Large intestine (tissue), 12 donors: ENCODE results near the gene CCNB1. TPM values are rescaled to one million over a fixed set of nuclear protein-coding genes. Genes with fewer than 3 reads are reported as not detected.
A peak's percentile ranks its signal among the peaks of the same experiment; 100 is the strongest.
"Not testable (repeated sequence)": the region's sequence is repeated elsewhere in the genome, so short reads cannot be mapped to it uniquely, and the experiment has no call there.

ENCODE experiments used
- DNase-seq, 2 donors: peaks; one replicate each; pipeline versions ENCODE4 v3.0.0 to v3.0.0-alpha.2; 2013
- H3K27ac ChIP-seq: one replicate; pipeline ENCODE4 v1.5.1; 2013; ENCODE audit warnings: low read length
- H3K27me3 ChIP-seq: 2 replicates; pipeline ENCODE4 v1.6.1; 2013; ENCODE audit warnings: low read length; ENCODE audit not compliant: control insufficient read depth, insufficient read depth
- H3K36me3 ChIP-seq: 2 replicates; pipeline ENCODE4 v1.6.1; 2013; ENCODE audit warnings: low read length; ENCODE audit not compliant: control insufficient read depth, insufficient read depth
- H3K4me1 ChIP-seq: one replicate; pipeline ENCODE4 v1.6.1; 2013; ENCODE audit warnings: low read length; ENCODE audit not compliant: control insufficient read depth, insufficient read depth
- H3K4me3 ChIP-seq: one replicate; pipeline ENCODE4 v1.5.1; 2013; ENCODE audit warnings: low read length
- H3K9me3 ChIP-seq: one replicate; pipeline ENCODE4 v1.6.1; 2013; ENCODE audit warnings: mild to moderate bottlenecking, low read depth, low read length, moderate library complexity; ENCODE audit not compliant: control insufficient read depth
- WGBS: methylation state at CpG from one replicate; pipeline ENCODE4 v1.1.5; 2013; ENCODE audit warnings: low lambda C conversion rate; ENCODE audit not compliant: insufficient coverage; 5-methylcytosine and 5-hydroxymethylcytosine counted together
- long read RNA-seq, 11 donors: transcript quantifications; one replicate each; lab custom pipeline, GENCODE V29; 2026
- polyA plus RNA-seq: library from polyadenylated mRNA; unstranded; fragments of 120-200 nt; gene quantifications from one replicate; pipeline ENCODE4 v1.2.1, GENCODE V29; 2013

CCNB1 gene
- 40.7 TPM for polyA plus RNA-seq
- long read RNA-seq, donor 1, transcript CCNB1-201 (9 exons, 2,169 nt), result major isoform, 12 of 12 reads
- long read RNA-seq, donor 1, partial matches to known transcripts, result 0 of 12 reads
- long read RNA-seq, donor 1, other reads (novel, unspliced or antisense), result 0 of 12 reads
- long read RNA-seq, donor 2, transcript CCNB1-201 (9 exons, 2,169 nt), result major isoform, 30 of 30 reads
- long read RNA-seq, donor 2, partial matches to known transcripts, result 0 of 30 reads
- long read RNA-seq, donor 2, other reads (novel, unspliced or antisense), result 0 of 30 reads
- long read RNA-seq, donor 3, transcript CCNB1-201 (9 exons, 2,169 nt), result major isoform, 26 of 30 reads
- long read RNA-seq, donor 3, partial matches to known transcripts, result 0 of 30 reads
- long read RNA-seq, donor 3, other reads (novel, unspliced or antisense), result 0 of 30 reads
- long read RNA-seq, donor 4, partial matches to known transcripts, result 0 of 1 reads
- long read RNA-seq, donor 4, other reads (novel, unspliced or antisense), result 0 of 1 reads
- long read RNA-seq, donor 5, transcript CCNB1-201 (9 exons, 2,169 nt), result major isoform, 18 of 19 reads
- long read RNA-seq, donor 5, partial matches to known transcripts, result 0 of 19 reads
- long read RNA-seq, donor 5, other reads (novel, unspliced or antisense), result 0 of 19 reads
- long read RNA-seq, donor 6, transcript CCNB1-201 (9 exons, 2,169 nt), result major isoform, 18 of 19 reads
- long read RNA-seq, donor 6, partial matches to known transcripts, result 0 of 19 reads
- long read RNA-seq, donor 6, other reads (novel, unspliced or antisense), result 0 of 19 reads
- long read RNA-seq, donor 7, transcript CCNB1-201 (9 exons, 2,169 nt), result major isoform, 14 of 14 reads
- long read RNA-seq, donor 7, partial matches to known transcripts, result 0 of 14 reads
- long read RNA-seq, donor 7, other reads (novel, unspliced or antisense), result 0 of 14 reads
- long read RNA-seq, donor 8, transcript CCNB1-201 (9 exons, 2,169 nt), result major isoform, 24 of 28 reads
- long read RNA-seq, donor 8, partial matches to known transcripts, result 0 of 28 reads
- long read RNA-seq, donor 8, other reads (novel, unspliced or antisense), result 0 of 28 reads
- long read RNA-seq, donor 9, transcript CCNB1-201 (9 exons, 2,169 nt), result major isoform, 15 of 15 reads
- long read RNA-seq, donor 9, partial matches to known transcripts, result 0 of 15 reads
- long read RNA-seq, donor 9, other reads (novel, unspliced or antisense), result 0 of 15 reads
- long read RNA-seq, donor 10, transcript CCNB1-201 (9 exons, 2,169 nt), result major isoform, 21 of 23 reads
- long read RNA-seq, donor 10, partial matches to known transcripts, result 0 of 23 reads
- long read RNA-seq, donor 10, other reads (novel, unspliced or antisense), result 0 of 23 reads
- long read RNA-seq, donor 11, transcript CCNB1-201 (9 exons, 2,169 nt), result major isoform, 22 of 23 reads
- long read RNA-seq, donor 11, partial matches to known transcripts, result 0 of 23 reads
- long read RNA-seq, donor 11, other reads (novel, unspliced or antisense), result 0 of 23 reads

DNA sequence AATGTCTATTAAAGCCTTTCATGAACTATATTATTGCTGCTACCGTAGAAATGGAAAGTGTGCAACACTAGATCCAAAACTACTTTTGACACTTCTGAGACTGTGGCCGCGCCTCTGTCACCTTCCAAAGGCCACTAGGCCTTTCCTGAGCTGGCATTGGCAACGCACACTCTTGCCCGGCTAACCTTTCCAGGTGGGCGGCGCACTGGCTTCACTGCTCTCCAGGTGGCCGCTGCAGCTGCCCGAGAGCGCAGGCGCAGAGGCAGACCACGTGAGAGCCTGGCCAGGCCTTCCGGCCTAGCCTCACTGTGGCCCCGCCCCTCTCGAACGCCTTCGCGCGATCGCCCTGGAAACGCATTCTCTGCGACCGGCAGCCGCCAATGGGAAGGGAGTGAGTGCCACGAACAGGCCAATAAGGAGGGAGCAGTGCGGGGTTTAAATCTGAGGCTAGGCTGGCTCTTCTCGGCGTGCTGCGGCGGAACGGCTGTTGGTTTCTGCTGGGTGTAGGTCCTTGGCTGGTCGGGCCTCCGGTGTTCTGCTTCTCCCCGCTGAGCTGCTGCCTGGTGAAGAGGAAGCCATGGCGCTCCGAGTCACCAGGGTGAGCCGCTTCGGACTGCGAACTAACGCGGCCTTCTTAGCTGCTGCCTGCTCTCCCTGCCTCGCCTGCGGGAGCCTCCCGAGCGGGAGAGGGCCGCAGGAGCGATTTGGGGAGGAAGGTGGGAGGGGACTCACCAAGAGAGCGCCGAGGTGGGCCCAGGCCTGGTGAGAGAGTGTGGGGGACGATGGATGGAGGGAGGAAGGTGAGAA lies at the start of gene CCNB1:
TSS of gene CCNB1 (plus strand) at position 465 of the 807 bp plus-strand sequence. CDS start at position 578, 113 bp downstream.
- no CpG with 5 or more reads among the region's 50 CpGs for WGBS
- peak; percentile 98 to 99 for DNase-seq
- H3K27me3 ChIP-seq, result no peaks in the 10 kb centered on the region
- peaks cover 7% of the 10 kb centered on the region for H3K4me1 ChIP-seq
- no peaks in the 10 kb centered on the region for H3K9me3 ChIP-seq
- peak within 1 kb of the TSS; percentile 40 for H3K27ac ChIP-seq
- H3K4me3 ChIP-seq, result peak within 1 kb of the TSS; percentile 66
- H3K36me3 ChIP-seq, result no peaks in the 10 kb centered on the region

DNA sequence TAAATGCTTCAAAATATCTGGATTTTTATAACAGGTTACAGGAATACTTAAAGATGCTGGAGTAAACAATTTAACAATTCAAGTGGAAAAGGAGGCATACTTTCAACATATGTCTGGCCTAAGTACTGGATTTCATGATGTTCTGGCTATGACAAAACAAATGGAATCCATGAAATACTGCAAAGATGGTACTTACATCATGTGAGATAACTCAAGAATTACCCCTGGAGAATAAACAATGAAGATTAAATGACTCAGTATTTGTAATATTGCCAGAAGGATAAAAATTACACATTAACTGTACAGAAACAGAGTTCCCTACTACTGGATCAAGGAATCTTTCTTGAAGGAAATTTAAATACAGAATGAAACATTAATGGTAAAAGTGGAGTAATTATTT lies 37.5 kb upstream of the CCNB1 start:
- no peaks in the 10 kb centered on the region for H3K4me1 ChIP-seq
- H3K27me3 ChIP-seq, result no peaks in the 10 kb centered on the region
- no peak overlapping the region for H3K4me3 ChIP-seq
- DNase-seq, result no peak
- H3K36me3 ChIP-seq, result peaks cover 31% of the 10 kb centered on the region
- H3K27ac ChIP-seq, result no peak overlapping the region
- no peaks in the 10 kb centered on the region for H3K9me3 ChIP-seq

DNA sequence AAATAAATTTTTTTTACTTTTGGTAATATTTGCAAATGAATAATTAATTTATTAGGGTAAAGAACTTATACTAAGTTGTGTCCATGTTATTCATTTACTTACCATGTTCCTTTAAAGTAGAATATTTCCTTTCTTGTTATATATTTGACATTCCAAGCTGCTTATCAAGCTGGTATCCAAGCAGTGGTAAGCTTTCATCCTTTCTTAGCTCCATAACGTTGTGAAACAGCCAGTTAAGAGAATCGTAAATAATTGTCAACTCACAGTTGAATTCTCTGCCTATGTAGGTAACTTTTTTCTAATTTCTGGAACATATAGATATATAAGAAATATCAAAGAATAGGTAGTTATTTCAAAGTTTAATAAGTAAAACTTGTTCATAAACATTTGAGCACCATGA lies 36.7 kb upstream of the CCNB1 start:
- no peak for DNase-seq
- no peak overlapping the region for H3K27ac ChIP-seq
- no peaks in the 10 kb centered on the region for H3K9me3 ChIP-seq
- H3K27me3 ChIP-seq, result no peaks in the 10 kb centered on the region
- H3K36me3 ChIP-seq, result peaks cover 23% of the 10 kb centered on the region
- H3K4me1 ChIP-seq, result no peaks in the 10 kb centered on the region
- H3K4me3 ChIP-seq, result no peak overlapping the region
- 60% methylated on average over 1 of the region's 2 CpGs for WGBS

DNA sequence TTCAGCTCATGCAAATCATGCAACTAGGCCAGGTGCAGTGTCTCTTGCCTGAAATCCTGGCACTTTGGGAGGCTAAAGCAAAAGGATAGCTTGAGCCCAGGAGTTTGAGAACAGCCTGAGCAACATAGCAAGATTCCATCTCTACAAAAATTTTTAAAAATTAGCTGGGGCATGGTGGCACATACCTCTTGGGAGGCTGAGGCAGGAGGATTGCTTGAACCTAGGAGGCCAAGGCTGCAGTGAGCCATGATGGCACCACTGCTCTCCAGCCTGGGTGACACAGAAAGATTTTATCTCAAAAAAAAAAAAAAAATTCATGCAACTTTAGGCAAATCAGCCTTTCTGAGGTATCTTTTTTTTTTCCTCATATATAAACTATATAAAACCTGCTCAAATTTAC lies 35.6 kb upstream of the CCNB1 start:
- no peak overlapping the region for H3K4me3 ChIP-seq
- H3K27me3 ChIP-seq, result no peaks in the 10 kb centered on the region
- H3K36me3 ChIP-seq, result peaks cover 21% of the 10 kb centered on the region
- no peak for DNase-seq
- H3K9me3 ChIP-seq, result no peaks in the 10 kb centered on the region
- H3K27ac ChIP-seq, result no peak overlapping the region
- no peaks in the 10 kb centered on the region for H3K4me1 ChIP-seq

DNA sequence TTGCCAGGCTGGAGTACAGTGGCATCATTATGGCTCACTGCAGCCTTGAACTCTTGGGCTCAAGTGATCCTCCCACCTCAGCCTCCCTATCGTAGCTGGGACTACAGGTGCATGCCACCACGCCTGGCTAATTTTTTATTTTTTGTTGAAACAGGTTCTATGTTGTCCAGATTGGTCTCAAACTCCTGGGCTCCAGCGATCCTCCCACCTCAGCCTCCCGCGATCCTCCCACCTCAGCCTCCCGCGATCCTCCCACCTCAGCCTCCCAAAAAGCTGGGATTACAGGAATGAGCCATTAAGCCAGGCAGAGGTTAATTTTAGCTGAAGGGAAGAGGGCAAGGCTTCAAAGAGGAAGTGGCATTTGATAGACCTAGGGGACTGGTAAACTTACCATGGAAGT lies 32.8 kb upstream of the CCNB1 start:
- H3K9me3 ChIP-seq, result no peaks in the 10 kb centered on the region
- no peaks in the 10 kb centered on the region for H3K4me1 ChIP-seq
- H3K36me3 ChIP-seq, result peaks cover 9% of the 10 kb centered on the region
- no peaks in the 10 kb centered on the region for H3K27me3 ChIP-seq
- H3K27ac ChIP-seq, result no peak overlapping the region
- H3K4me3 ChIP-seq, result no peak overlapping the region
- DNase-seq, result no peak
- no CpG with 5 or more reads among the region's 7 CpGs for WGBS

DNA sequence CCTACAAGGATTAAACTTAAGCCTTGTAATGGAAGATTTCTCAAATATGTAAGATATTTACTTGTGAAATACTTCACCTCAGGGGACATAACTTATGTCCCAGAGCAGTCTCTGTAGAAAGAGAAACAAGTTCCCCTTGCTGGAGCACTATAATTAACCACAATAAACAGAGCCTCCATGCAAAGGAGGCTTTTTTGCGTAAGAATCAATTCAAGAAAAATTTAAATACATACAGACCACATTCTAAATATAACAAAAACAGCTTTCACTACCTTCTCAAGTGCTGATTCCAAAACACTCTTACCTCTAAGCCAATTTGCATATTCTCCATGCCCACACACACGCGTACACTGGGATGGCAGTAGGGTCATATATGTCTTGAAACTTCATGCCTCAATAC lies 30.7 kb upstream of the CCNB1 start:
- H3K36me3 ChIP-seq, result peaks cover 3% of the 10 kb centered on the region
- peaks cover 5% of the 10 kb centered on the region for H3K9me3 ChIP-seq
- WGBS, result 100% methylated on average over 2 of the region's 3 CpGs
- no peak overlapping the region for H3K4me3 ChIP-seq
- DNase-seq, result no peak
- H3K4me1 ChIP-seq, result no peaks in the 10 kb centered on the region
- H3K27ac ChIP-seq, result no peak overlapping the region
- no peaks in the 10 kb centered on the region for H3K27me3 ChIP-seq

DNA sequence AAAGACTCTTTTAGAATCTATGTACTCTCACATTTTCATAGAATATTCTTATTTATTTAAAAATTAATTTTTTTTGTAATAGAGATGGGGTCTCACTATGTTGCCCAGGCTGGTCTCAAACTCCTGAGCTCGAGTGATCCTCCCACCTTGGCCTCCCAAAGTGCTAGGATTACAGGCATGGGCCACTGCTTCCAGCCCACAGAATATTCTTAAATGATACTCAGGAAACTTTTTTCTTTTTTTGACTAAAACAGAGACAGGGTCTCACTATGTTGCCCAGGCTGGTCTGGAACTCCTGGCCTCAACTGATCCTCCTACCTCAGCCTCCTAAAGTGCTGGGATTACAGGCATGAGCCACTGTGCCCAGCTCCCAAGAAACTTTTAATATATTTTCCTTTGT lies 29.7 kb upstream of the CCNB1 start:
- not testable (repeated sequence) for H3K4me1 ChIP-seq, DNase-seq, H3K9me3 ChIP-seq, H3K27ac ChIP-seq, H3K36me3 ChIP-seq, H3K27me3 ChIP-seq, H3K4me3 ChIP-seq
- WGBS, result no CpG with 5 or more reads among the region's 1 CpG

DNA sequence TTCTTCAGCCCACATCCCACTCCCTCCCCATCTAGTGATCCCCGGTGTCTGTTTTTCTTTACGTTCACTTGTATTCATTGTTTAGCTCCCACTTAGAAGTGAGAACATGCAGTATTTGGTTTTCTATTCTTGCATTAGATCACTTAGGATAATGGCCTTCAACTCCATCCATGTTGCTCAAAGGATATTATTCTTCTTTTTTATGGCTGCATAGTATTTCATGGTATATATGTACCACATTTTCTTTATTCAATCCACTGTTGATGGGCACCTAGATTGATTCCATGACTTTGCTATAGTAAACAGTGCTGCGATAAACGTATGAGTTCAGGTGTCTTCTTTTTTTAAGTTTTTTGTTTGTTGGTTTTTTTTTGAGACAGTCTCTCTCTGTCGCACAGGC lies 29.1 kb upstream of the CCNB1 start:
- Histone ChIP-seq H3K9me3 (peaks cover 5% of the 10 kb centered on the region), H3K36me3 (peaks cover 3% of the 10 kb centered on the region), H3K27me3 (no peaks in the 10 kb centered on the region), H3K27ac (no peak overlapping the region), H3K4me1 (no peaks in the 10 kb centered on the region), H3K4me3 (no peak overlapping the region)
- WGBS, result 100% methylated on average over 5 of the region's 5 CpGs
- DNase-seq, result no peak

DNA sequence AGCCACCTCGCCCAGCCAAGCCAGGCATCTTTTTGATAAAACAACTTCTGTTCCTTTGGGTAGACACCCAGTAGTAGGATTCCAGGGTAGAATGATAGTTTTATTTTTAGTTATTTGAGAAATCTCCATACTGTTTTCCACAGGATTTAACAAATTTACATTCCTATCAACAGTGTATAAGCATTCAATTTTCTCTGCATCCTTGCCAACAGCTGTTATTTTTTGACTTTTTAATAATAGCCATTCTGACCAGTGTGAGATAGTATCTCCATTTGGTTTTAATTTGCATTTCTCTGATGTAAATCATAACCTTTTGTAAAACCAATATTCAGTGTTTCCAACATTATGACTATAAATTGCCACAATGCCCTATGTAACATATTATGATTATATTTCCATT lies 28.2 kb upstream of the CCNB1 start:
- WGBS, result no CpG with 5 or more reads among the region's 1 CpG
- Histone ChIP-seq H3K4me3 (no peak overlapping the region), H3K36me3 (peaks cover 3% of the 10 kb centered on the region), H3K27me3 (no peaks in the 10 kb centered on the region), H3K9me3 (peaks cover 5% of the 10 kb centered on the region), H3K27ac (no peak overlapping the region), H3K4me1 (no peaks in the 10 kb centered on the region)
- no peak for DNase-seq
